Endothelial cell of hepatic sinusoid (primary cell): Measurements from ENCODE around the gene NBEAL2.
"Not testable (repeated sequence)": the region's sequence is repeated elsewhere in the genome, so short reads cannot be mapped to it uniquely, and the experiment has no call there.

Experiments used
- in situ Hi-C: cut with HindIII; loops from 2 replicates; pipeline ENCODE4 v1.10.0; 2017; ENCODE audit warnings: low sequenced_read_pairs

NBEAL2 gene

DNA sequence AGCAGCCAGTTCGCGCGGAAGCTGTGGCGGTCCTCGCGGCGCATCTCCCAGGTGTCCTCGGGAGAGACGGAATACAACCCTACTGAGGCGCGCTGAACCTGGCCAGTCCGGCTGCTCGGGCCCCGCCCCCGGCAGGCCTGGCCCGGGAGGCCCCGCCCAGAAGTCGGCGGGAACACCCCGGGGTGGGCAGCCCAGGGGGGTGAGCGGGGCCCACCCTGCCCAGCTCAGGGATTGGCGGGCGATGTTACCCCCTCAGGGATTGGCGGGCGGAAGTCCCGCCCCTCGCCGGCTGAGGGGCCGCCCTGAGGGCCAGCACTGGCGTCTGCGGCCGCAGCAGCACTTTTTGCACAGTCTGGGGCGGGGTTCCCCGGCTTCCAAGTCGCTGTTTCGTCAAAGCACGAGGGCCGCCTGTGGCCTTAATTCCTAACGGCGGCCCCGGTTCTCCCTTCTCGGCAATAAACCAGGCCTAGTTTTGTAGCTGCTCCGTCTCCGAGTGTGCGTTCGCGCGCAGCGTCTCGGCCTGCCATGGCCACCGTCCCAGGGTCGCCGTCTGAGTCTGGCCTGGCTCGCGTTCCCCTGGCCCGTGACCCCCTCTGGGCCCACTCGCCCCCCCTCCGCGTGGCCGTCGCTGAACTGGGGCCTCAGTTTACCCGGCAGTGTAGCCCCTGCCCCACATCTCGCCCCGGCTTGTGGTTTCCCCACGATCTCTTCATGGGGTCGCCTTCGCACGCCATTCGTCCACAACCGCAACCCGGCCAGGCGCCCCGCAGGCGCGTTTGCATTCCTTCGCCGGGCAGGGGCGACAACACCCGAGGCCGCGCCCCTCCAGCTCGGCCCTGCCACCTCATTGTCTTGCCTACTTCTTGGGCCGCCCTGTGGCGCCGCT lies 30.0 kb downstream of the NBEAL2 start:
- in situ Hi-C loops = loop anchor here (5.0 kb wide), 1 partner anchor 77 kb away; no protein-coding TSS in a partner anchor

- in situ Hi-C loops = no loop called here
Measured at GRCh38 chr3:47010111-47010712, 30.7 kb downstream of the NBEAL2 start.

DNA sequence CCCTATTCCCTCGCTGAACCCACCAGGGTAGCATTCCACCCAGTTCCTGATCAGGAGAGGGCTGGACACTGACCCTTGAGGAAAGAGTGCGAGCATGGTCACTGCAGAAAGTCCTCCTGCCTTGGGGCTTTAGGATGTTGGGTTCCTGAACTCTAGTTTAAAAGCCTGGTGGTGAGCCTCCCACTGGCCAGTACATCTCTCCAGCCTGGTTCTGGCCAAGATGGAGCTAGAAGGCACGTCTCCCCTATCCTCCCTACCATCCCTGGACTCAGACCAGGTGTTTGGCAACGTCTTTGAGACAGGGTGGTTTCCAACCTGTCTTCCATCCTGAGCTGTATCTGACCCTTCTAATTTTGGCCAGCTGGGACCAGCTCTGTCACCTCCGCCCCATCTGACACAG lies 31.4 kb downstream of the NBEAL2 start:
- in situ Hi-C loops = no loop called here

- in situ Hi-C loops = no loop called here
Measured at GRCh38 chr3:47011371-47011770, 31.9 kb downstream of the NBEAL2 start.

GRCh38 chr3:47012342-47013230 lies 33.1 kb downstream of the NBEAL2 start:
- in situ Hi-C loops = no loop called here

- in situ Hi-C loops = no loop called here
Measured at GRCh38 chr3:47013231-47013630, 33.8 kb downstream of the NBEAL2 start.

DNA sequence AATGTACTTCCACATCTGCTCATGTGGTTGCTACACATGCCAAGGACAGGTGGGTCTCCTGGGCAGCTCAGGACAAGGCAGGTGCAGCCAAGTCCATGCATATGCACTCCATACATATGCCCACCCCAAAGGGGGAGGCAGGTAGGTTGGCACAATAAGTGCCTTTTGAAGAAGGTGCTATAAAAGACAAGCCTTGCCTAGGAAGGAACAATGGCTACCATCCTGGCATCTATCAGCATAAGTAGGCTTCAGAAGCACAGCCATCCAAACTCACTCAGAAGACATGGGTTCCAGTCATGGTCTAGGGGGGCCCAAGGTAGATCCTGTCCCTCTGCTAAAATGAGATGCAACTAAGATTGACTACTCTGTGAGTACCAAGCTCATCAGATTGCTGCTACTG lies 34.6 kb downstream of the NBEAL2 start:
- in situ Hi-C loops = no loop called here

DNA sequence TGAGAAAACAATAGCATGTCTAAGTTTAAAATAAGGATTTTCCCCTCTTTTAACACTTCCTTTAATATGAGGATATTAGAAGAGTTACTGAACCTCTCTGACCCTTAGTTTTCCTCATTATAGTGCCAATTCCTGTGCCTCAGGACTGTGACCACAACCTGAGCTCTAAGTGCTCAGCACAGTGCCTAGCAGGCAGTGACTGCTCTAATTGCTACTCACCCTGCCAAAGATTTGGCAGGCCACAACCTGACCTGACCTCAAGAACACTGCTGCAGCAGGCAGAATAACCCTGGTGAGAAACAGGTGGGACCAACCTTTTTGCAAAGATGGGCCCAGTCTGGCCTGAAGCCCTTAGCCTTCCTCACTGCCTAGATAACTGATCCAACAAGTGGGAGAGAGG lies 35.7 kb downstream of the NBEAL2 start:
- in situ Hi-C loops = no loop called here

DNA sequence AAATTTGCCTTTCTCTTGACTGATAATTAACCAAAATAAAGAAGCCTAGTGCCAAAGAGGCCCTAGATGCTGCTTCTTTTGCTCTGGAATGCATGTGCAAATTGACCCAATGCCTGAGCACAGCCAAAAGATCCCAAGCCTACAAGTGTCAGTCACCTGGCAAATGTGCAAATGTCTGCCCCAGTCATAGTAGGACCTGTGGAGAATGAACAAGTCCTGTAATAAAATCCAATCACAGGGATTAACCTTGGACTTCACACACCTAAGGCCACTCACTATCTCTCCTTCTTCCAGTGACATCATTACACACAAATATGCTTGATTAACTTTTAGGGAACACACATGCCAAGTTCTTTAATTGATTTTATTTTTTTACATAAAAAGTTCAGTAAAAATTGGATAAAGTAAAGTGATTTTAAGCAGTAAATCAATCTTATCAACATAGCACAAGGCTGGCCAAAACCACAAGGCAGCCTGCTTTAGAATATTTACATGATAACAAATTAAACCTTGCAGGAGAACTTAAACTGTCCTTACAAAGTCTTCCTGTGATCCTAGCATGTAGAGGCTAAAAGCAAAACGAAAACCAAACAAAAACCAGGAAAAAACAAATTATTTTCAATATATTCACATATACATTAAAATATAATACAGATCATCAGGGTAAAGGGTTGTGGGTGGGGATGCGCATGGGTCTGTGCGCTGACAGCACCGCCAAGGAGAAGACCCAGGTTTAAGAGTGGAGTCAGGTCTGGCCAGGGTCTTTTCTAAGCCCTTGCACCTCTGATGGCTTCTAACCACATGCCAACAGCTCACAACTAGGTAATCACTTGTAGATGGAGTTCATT lies 36.8 kb downstream of the NBEAL2 start:
- in situ Hi-C loops = no loop called here

DNA sequence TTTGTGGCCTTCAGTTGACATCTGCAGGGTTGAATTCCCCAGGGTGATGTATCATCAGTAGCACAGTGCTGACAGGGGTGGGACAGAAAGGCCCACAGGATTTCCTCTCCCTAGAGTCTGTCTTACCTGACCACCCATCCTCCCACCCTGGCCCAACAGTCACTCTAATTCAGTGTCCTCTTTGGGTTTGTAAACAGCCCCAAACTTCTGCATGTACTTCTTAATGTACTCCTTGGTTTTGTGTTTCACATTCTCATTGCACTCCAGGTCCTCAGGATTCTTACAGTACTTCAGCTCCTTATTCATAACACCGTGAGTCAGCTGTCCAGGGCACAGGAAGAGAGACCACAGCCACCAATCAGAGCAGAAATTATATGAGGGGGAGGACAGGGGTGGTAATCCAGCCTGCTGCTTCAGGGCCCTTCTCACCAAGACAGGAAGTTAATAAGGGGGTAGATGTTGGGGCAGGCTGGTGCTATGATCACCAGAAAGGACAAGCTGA lies 37.5 kb downstream of the NBEAL2 start:
- in situ Hi-C loops = no loop called here

GRCh38 chr3:47017504-47018268 lies 38.2 kb downstream of the NBEAL2 start:
- in situ Hi-C loops = no loop called here

- in situ Hi-C loops = no loop called here
Measured at GRCh38 chr3:47018269-47018611, 38.8 kb downstream of the NBEAL2 start.

DNA sequence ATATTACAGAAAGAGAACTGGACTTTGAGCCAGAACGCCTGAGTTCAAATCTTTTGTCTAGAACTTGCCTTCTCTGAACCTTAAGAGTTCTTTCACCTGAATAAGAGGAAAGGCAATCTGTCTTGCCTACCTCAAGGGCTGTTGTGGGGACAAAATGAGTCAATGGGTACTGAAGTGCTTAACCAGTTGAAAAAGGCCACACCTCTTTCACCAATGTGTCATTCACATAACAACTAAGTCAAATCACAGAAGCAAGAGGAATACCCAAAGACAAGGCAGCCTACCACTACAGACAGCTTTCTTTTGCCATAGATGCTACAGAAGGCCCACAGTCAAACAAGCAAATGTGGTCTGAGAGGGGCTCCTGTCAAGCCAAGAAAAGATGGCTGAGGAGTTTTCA lies 39.7 kb downstream of the NBEAL2 start:
- in situ Hi-C loops = no loop called here

GRCh38 chr3:47020311-47020710 lies 40.8 kb downstream of the NBEAL2 start:
- in situ Hi-C loops = no loop called here

GRCh38 chr3:47022641-47023071 lies 43.2 kb downstream of the NBEAL2 start:
- in situ Hi-C loops = no loop called here

DNA sequence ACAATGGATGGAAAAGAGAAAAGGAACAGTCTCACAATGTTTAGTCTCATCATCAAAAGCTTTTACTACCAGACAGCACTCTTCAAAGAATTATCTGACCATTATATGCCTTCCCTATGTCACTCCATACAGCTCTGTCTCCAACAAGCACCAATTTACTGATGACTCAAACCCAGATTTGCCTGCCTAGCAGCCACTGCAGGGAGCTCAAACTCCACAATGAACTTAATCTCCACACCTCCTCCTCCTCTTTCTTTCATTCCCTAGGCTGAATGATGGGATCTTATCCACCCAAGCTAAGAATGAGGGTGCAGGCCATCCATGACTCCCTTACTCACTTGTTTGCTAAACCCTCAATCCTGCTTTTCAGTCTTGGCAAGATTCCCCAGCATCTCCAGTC lies 45.5 kb downstream of the NBEAL2 start:
- in situ Hi-C loops = no loop called here

DNA sequence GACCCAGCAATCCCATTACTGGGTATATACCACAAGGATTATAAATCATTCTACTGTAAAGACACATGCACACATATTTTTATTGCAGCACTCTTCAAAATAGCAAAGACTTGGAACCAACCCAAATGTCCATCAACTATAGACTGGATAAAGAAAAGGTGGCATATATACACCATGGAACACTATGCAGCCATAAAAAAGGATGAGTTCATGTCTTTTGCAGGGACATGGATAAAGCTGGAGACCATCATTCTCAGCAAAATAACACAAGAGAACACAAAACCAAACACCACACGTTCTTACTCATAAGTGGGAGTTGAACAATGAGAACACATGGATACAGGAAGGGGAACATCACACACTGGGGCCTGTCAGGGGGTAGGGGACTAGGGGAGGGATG lies 47.0 kb downstream of the NBEAL2 start:
- in situ Hi-C loops = not testable (repeated sequence)

DNA sequence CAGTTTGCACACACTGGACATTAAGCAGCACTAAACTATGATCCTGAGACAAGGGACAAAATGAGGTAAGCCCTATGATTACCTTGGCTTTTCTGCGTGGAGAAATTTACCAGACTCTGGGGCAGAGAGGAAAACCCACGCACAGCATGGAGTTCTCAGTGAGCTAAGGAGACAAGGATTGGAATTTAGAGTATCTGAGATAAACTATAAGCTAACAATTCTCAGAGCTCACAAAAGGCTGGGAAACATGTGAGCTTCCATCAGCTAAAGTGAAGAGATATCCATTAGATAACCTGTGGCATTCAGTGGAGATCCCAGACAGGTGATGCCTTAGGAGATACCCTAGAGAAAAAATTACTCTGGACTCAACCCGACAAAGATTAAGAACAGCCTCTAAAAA lies 48.7 kb downstream of the NBEAL2 start:
- in situ Hi-C loops = no loop called here

- in situ Hi-C loops = no loop called here
Measured at GRCh38 chr3:47028667-47029066, 49.2 kb downstream of the NBEAL2 start.

DNA sequence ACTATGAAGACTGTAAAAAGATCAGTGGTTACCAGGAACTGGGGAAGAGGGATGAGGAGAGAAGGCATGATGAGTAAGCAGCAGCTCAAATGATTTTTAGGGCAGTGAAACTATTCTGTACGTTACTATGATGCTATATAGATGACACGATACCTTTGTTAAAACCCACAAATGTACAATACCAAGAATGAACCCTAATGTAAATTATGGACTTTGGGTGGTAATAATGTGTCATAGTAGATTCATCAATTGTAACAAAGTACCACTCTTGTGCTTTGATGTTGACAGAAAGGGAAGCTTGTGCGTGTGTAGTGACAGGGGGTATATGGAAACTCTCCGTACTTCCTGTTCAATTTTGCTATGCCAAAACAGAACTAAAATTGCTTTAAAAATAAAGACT lies 51.6 kb downstream of the NBEAL2 start:
- in situ Hi-C loops = not testable (repeated sequence)
